Activated T-cell treated with anti-CD3 and anti-CD28 coated beads, Interleukin-2, amount 50 U/mL, for 24 hours (primary cell): ENCODE results near the gene GOT1.

Source experiments
- DNase-seq: peaks from one replicate; pipeline ENCODE4 v3.0.0-alpha.2; 2020
- H3K27ac Mint-ChIP-seq: 2 replicates; pipeline ENCODE4 v1.8.0; 2020; ENCODE audit warnings: mild to moderate bottlenecking, mixed read lengths
- H3K27me3 Mint-ChIP-seq: 2 replicates; pipeline ENCODE4 v1.8.0; 2020; ENCODE audit warnings: mixed read lengths
- H3K36me3 Mint-ChIP-seq: 2 replicates; pipeline ENCODE4 v1.8.0; 2020; ENCODE audit warnings: low read depth, mixed read lengths
- H3K4me1 Mint-ChIP-seq: 2 replicates; pipeline ENCODE4 v1.8.0; 2020; ENCODE audit warnings: low read depth, mixed read lengths
- H3K4me3 Mint-ChIP-seq: 2 replicates; pipeline ENCODE4 v1.8.0; 2020; ENCODE audit warnings: mild to moderate bottlenecking, moderate library complexity, mixed read lengths
- H3K9me3 Mint-ChIP-seq: 2 replicates; pipeline ENCODE4 v1.8.0; 2020; ENCODE audit warnings: mixed read lengths

Gene GOT1

GRCh38 chr10:99425204-99425603, 5.2 kb downstream of the GOT1 start:
- H3K27ac Mint-ChIP-seq, result no peak overlapping the region
- H3K9me3 Mint-ChIP-seq, result no peaks in the 10 kb centered on the region
- no peaks in the 10 kb centered on the region for H3K27me3 Mint-ChIP-seq
- DNase-seq, result no peak
- peaks cover 54% of the 10 kb centered on the region for H3K36me3 Mint-ChIP-seq
- peaks cover 23% of the 10 kb centered on the region for H3K4me1 Mint-ChIP-seq
- no peak overlapping the region for H3K4me3 Mint-ChIP-seq

- Mint-ChIP-seq H3K27me3 (no peaks in the 10 kb centered on the region), H3K27ac (no peak overlapping the region), H3K9me3 (no peaks in the 10 kb centered on the region), H3K4me3 (no peak overlapping the region), H3K4me1 (peaks cover 20% of the 10 kb centered on the region), H3K36me3 (peaks cover 59% of the 10 kb centered on the region)
- no peak for DNase-seq
Measured at GRCh38 chr10:99424656-99425055, 5.8 kb downstream of the GOT1 start.

- Mint-ChIP-seq H3K9me3 (no peaks in the 10 kb centered on the region), H3K36me3 (peaks cover 69% of the 10 kb centered on the region), H3K27me3 (no peaks in the 10 kb centered on the region), H3K4me3 (no peak overlapping the region), H3K4me1 (peaks cover 3% of the 10 kb centered on the region), H3K27ac (no peak overlapping the region)
- DNase-seq, result no peak
Measured at GRCh38 chr10:99422529-99423096, 7.8 kb downstream of the GOT1 start.

- H3K4me3 Mint-ChIP-seq, result no peak overlapping the region
- peaks cover 80% of the 10 kb centered on the region for H3K36me3 Mint-ChIP-seq
- DNase-seq, result no peak
- no peak overlapping the region for H3K27ac Mint-ChIP-seq
- H3K9me3 Mint-ChIP-seq, result no peaks in the 10 kb centered on the region
- no peaks in the 10 kb centered on the region for H3K27me3 Mint-ChIP-seq
- H3K4me1 Mint-ChIP-seq, result no peaks in the 10 kb centered on the region
Measured at GRCh38 chr10:99421233-99421739, 9.1 kb downstream of the GOT1 start.

GRCh38 chr10:99419688-99420087, 10.7 kb downstream of the GOT1 start:
- Mint-ChIP-seq H3K27me3 (no peaks in the 10 kb centered on the region), H3K9me3 (no peaks in the 10 kb centered on the region), H3K36me3 (peaks cover 78% of the 10 kb centered on the region), H3K4me1 (peaks cover 1% of the 10 kb centered on the region), H3K4me3 (no peak overlapping the region), H3K27ac (no peak overlapping the region)
- DNase-seq, result no peak

GRCh38 chr10:99418910-99419624, 11.4 kb downstream of the GOT1 start:
- H3K36me3 Mint-ChIP-seq, result peaks cover 78% of the 10 kb centered on the region

GRCh38 chr10:99412099-99412498, 18.3 kb downstream of the GOT1 start:
- no peak overlapping the region for H3K4me3 Mint-ChIP-seq
- no peaks in the 10 kb centered on the region for H3K27me3 Mint-ChIP-seq
- H3K27ac Mint-ChIP-seq, result no peak overlapping the region

More at GRCh38 chr10:99418910-99419624, 11.4 kb downstream of the GOT1 start:
- Mint-ChIP-seq H3K27me3 (no peaks in the 10 kb centered on the region), H3K4me1 (peaks cover 1% of the 10 kb centered on the region), H3K27ac (no peak overlapping the region), H3K9me3 (no peaks in the 10 kb centered on the region), H3K4me3 (no peak overlapping the region)
- no peak for DNase-seq

GRCh38 chr10:99411546-99411945, 18.9 kb downstream of the GOT1 start:
- no peak overlapping the region for H3K4me3 Mint-ChIP-seq
- no peaks in the 10 kb centered on the region for H3K27me3 Mint-ChIP-seq
- H3K9me3 Mint-ChIP-seq, result no peaks in the 10 kb centered on the region
- no peak overlapping the region for H3K27ac Mint-ChIP-seq
- H3K36me3 Mint-ChIP-seq, result peaks cover 76% of the 10 kb centered on the region
- DNase-seq, result no peak
- H3K4me1 Mint-ChIP-seq, result peaks cover 3% of the 10 kb centered on the region

More at GRCh38 chr10:99412099-99412498, 18.3 kb downstream of the GOT1 start:
- DNase-seq, result no peak
- H3K9me3 Mint-ChIP-seq, result no peaks in the 10 kb centered on the region
- H3K4me1 Mint-ChIP-seq, result peaks cover 3% of the 10 kb centered on the region
- peaks cover 76% of the 10 kb centered on the region for H3K36me3 Mint-ChIP-seq

GRCh38 chr10:99410876-99411275, 19.5 kb downstream of the GOT1 start:
- DNase-seq, result no peak
- H3K4me1 Mint-ChIP-seq, result peaks cover 3% of the 10 kb centered on the region
- no peaks in the 10 kb centered on the region for H3K27me3 Mint-ChIP-seq
- peak overlapping the region; percentile 32 for H3K27ac Mint-ChIP-seq
- no peak overlapping the region for H3K4me3 Mint-ChIP-seq
- no peaks in the 10 kb centered on the region for H3K9me3 Mint-ChIP-seq
- peaks cover 76% of the 10 kb centered on the region for H3K36me3 Mint-ChIP-seq

GRCh38 chr10:99410146-99410545, 20.3 kb downstream of the GOT1 start:
- no peak for DNase-seq
- peaks cover 2% of the 10 kb centered on the region for H3K4me1 Mint-ChIP-seq
- no peak overlapping the region for H3K27ac Mint-ChIP-seq
- peaks cover 77% of the 10 kb centered on the region for H3K36me3 Mint-ChIP-seq
- no peaks in the 10 kb centered on the region for H3K27me3 Mint-ChIP-seq
- no peak overlapping the region for H3K4me3 Mint-ChIP-seq
- no peaks in the 10 kb centered on the region for H3K9me3 Mint-ChIP-seq

- Mint-ChIP-seq H3K9me3 (no peaks in the 10 kb centered on the region), H3K4me3 (no peak overlapping the region), H3K27me3 (no peaks in the 10 kb centered on the region), H3K27ac (peak overlapping the region; percentile 4), H3K36me3 (peaks cover 84% of the 10 kb centered on the region), H3K4me1 (peaks cover 2% of the 10 kb centered on the region)
- DNase-seq, result no peak
Measured at GRCh38 chr10:99406149-99406548, 24.3 kb downstream of the GOT1 start.

GRCh38 chr10:99403674-99404073, 26.8 kb downstream of the GOT1 start:
- H3K4me1 Mint-ChIP-seq, result no peaks in the 10 kb centered on the region
- no peak for DNase-seq
- H3K4me3 Mint-ChIP-seq, result no peak overlapping the region
- H3K36me3 Mint-ChIP-seq, result peaks cover 88% of the 10 kb centered on the region
- H3K9me3 Mint-ChIP-seq, result no peaks in the 10 kb centered on the region
- H3K27me3 Mint-ChIP-seq, result no peaks in the 10 kb centered on the region
- H3K27ac Mint-ChIP-seq, result no peak overlapping the region

GRCh38 chr10:99399664-99400063, 30.8 kb downstream of the GOT1 start:
- no peak overlapping the region for H3K27ac Mint-ChIP-seq
- no peaks in the 10 kb centered on the region for H3K9me3 Mint-ChIP-seq
- no peaks in the 10 kb centered on the region for H3K27me3 Mint-ChIP-seq
- H3K4me3 Mint-ChIP-seq, result no peak overlapping the region
- no peak for DNase-seq
- H3K4me1 Mint-ChIP-seq, result peaks cover 4% of the 10 kb centered on the region
- H3K36me3 Mint-ChIP-seq, result peaks cover 92% of the 10 kb centered on the region

GRCh38 chr10:99396471-99396870, 34.0 kb downstream of the GOT1 start:
- Mint-ChIP-seq H3K9me3 (no peaks in the 10 kb centered on the region), H3K27me3 (no peaks in the 10 kb centered on the region), H3K36me3 (peaks cover 65% of the 10 kb centered on the region), H3K4me1 (peaks cover 9% of the 10 kb centered on the region), H3K27ac (no peak overlapping the region), H3K4me3 (no peak overlapping the region)
- DNase-seq, result no peak

- no peak for DNase-seq
- Mint-ChIP-seq H3K4me1 (peaks cover 9% of the 10 kb centered on the region), H3K4me3 (no peak overlapping the region), H3K36me3 (peaks cover 59% of the 10 kb centered on the region), H3K27me3 (no peaks in the 10 kb centered on the region), H3K9me3 (no peaks in the 10 kb centered on the region), H3K27ac (peak overlapping the region; percentile 35)
Measured at GRCh38 chr10:99395750-99396445, 34.5 kb downstream of the GOT1 start.
